GM19239 (cell line): ENCODE results near the gene BDKRB2.

Source experiments
- DNase-seq: peaks from one replicate; pipeline ENCODE4 v3.0.0; 2011; ENCODE audit warnings: low spot score; ENCODE audit not compliant: insufficient read length
- FAIRE-seq: peaks from 2 replicates; lab custom pipeline; 2011; peaks lifted over from hg19 to GRCh38; lab: Jason Lieb, UNC

BDKRB2 gene

DNA sequence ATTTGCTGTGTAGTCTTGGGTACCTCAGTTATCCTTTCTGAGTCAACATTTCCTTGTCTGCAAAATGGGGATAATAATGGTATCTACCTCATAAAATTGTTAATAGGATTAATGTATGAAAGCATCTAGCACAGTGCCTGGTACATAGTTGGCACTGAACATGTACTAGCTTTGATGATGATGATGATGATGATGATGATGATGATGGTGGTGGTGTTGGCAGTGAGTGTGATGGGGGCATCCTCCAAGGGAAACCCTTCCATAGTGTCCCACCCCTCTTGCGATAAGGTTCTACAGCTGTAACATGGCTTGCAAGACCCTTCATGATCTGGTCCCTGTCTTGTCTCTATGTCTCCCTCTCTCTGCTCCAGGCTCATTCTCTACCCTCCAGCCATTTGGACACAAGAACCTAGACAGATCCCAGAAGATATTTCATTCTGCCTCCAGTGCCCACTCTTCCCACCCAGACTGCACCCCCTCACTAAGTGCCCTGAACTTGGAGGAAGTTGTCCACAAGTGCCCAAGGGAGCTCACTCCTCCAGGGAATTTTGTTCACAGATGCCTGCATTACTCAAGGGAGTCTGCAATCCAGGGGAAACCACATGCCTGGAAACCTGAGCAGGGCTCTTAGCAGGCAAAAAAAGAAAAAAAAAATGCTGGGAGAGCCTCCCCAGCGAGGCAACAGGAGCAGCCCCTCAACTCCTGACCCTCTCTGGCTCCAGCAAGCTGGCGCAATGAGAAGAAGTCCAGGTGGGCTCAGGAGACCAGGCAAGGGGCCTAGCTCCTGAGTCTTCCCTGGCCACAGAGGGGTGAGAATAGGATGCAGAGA lies 41.3 kb downstream of the BDKRB2 start:
- DNase-seq (no peak), FAIRE-seq (no peak)

DNA sequence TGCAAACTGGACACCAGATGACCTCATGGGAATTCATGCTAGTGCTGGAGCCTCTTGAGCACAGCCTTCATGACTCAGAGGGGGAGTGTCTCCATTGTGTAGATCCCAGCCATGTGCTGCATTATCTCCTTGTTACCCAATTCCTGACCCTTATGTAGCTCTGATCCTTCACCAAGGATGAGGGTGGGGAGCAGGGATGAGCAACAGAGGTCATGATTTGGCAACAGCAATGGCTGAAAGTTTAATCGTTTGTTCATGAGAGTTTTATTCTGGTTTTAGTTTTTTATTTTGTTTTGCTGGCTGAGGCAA lies 41.9 kb downstream of the BDKRB2 start:
- no peak for DNase-seq
- no peak for FAIRE-seq

DNA sequence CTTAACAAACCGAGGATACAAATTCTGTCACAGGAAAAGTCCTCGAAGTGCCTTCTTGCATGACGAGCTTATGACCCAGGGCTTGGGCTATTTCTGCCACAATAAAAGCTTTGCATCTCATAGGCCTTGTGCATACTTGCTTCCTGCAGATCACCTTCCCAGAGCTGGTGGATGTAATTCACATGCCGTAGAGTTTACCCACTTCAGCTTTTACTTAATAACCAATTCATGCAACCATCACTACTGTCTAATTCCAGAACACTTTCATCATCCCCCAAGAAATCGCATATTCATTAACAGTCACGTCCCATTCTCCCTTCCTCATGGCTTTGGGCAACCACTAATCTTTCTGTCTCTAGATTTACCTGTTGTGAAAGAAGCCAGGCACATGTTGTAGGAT lies 42.4 kb downstream of the BDKRB2 start:
- no peak for FAIRE-seq
- DNase-seq = no peak

DNA sequence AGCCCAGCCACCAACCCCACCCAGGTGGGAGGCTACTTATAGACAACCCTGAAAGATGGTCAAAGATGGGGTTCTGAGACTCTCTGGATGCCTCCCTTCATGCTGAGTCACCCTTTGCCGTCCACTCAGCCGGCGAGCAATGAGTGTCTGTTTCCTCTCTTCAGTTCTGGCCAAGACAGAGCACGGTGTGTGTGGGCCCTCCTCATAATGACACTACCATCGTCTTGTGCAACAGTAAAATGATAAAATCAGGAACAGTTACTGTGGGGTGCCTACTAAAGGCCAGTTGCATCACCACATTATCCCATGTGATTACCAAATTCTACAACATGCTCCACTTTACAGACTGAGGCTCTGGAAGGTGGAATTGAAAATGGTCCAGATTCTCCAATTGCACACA lies 44.4 kb downstream of the BDKRB2 start:
- FAIRE-seq = no peak
- DNase-seq = no peak

DNA sequence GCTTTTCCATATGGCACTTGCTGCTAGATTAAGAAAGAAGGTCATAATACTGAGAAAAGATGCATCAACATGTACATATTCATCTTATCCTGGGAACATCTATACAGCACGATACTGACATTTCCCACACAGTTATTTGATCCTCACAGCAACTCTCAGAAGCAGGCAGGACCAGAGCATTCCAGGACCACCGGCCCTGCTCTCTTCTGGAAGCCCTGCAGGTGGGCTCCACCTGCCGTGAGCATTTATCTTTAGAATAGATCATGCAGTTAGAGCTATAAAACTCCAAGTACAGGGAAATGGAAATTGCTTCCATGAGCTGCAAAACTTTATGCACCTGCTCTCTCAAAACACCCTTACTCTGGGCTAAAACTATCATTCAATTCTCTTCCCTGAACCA lies 45.8 kb downstream of the BDKRB2 start:
- DNase-seq (no peak), FAIRE-seq (no peak)

DNA sequence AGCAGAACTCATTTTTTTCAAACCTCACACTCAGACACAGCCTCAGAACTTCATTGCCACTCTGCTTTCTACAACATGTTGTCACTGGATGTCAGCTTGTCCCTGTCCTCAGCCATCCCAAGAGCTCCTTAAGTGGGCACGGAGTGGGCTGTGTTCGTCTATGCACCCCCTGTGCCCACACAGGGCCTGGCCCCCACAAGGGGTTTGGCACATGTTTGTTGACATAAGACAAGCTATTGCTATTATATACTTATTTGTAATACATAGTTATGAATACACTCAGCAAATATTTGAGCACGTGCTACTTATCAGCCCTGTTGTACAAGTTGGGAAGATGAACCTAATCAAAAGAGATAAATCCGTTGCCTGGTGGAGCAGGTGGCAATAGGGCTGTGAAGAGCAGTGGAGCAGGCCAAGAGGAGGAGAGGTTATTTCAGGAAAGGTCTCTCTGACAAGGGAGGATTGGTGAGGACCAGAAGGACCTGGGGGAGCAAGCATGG lies 47.1 kb downstream of the BDKRB2 start:
- no peak for DNase-seq
- no peak for FAIRE-seq

DNA sequence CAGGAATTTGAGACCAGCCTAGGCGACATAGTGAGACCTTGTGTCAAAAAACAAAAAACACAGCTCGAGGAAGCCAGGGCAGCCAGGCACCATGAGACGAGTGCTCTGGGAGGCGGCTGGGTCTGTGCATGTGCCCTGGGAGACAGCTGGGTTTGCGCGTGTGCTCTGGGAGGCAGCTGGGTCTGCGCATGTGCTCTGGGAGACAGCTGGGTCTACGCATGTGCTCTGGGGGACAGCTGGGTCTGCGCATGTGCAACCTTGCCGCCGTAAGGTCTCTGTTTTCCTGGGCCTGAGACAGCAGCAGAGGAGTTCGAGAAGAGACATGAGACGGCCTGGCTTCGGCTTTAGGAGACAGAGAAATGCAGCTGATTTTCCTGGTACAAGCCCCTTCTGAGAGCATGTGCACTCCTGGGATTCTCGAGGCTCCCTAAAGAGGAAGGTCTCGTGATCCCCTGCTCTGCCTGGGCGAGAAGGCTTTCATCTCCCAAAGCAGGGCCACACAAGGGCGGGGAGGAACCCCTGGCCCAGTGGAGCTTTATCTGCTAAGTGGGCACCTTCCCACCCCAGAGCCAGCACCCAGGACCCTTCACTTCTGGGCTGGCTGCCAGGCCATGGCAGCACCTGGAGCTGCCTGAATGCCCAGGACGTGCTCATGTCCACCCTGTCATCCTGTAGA lies 47.8 kb downstream of the BDKRB2 start:
- no peak for FAIRE-seq
- no peak for DNase-seq

DNA sequence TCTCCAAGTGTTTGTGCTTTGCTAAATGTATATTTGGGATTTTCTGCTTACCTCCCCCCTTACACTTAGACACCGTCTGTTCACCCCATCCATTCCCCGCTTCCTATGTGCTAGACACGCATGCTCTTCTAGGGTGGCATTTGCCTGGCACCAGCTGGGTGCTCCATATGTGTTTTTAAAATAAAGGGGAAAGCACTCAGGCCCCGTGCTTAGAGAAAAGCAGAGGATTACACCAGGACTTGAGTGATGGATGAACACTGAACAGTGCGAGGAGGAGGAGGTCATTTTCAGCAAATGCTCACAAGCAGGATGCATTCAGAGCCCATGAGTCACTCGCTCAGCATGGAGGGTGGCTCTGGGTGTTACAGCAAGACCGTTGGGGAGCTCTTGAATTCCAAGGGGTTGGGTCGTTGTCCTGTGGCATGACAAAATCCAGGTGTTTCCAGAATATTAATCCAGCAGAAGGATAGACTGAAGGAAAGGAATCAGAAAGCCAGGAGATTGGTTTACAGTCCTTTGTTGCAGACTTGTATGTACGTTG lies 48.4 kb downstream of the BDKRB2 start:
- no peak for FAIRE-seq
- DNase-seq = no peak

DNA sequence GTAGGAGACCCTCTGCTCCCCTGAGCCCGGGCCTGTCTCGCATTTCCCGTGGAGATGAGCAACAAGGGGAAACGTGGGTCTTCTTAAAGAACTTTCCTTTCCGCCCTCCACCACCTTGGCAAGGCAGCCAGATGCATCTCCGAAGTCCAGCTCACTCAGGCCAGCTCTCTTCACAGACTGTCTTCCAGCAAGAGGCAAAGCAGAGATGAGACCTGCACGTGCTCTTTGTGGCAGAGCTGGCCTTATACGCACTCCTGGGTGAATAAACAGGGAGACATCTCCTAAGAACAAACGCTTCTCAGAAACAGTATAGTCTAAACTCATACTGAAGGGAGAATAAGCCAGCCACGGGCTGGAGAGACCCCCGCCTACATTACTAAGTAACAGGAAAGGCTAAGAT lies 50.0 kb downstream of the BDKRB2 start:
- FAIRE-seq = no peak
- no peak for DNase-seq

DNA sequence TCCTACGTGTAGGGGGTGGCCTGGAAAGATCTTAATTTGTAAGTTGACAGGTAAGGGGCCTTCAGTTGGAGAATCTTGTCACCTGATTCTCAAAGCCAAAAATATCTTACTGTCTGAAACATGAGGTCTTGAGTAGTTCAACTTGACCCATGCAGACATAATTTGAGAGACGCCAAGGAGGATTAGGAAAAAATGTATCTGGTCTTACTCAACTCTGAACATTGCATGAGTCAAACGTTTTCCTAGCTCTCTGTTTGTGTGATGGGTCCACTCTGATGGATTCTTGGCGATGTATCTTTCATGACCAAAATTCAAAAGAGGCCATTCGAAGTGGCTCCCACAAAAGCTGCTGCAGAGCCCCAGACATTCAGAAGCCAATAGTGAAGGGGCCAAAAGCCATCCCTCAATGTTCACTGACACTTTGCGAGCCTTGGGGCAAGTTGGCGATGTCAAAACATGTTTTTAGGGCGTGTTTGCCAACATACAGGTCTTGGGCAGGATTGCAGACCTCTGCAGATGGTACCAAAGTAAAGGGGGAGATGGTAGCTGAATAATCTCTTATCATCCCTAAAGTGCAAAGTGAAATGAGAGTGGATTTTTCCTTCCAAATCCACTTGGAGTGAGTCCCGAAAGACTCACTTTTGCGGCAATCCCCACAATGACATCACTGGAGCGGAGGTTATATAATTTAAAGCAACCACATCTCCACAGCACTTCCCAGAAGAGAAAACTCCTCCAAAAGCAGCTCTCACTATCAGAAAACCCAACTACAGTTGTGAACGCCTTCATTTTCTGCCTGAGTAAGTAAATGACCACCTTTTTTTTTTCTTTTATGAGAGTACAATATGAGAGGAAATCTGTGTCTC lies 51.1 kb downstream of the BDKRB2 start, which contains the start of gene BDKRB1:
TSS of gene BDKRB1 (plus strand) at position 710 of the 866 bp plus-strand sequence. CDS start 7,473 bp downstream, outside the sequence.
- FAIRE-seq (no peak), DNase-seq (no peak)

DNA sequence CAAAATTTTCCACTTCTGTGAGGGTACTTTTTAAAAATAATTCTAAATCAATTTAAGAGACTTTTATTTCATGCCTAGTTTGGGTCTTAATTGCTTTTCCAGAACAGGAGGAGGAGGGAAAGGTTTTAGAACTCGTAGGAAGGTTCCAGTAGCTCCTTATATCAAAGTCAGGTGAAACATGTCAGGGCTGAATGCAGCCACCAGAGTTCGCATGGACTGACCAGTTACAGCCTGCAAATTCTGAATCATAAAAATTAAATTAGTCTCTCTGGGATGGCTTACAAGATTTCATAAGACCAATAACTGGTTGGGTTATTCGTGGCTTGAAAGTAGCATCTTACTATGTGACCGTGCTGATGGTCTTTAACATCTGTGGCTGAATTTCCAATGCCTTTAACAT lies 51.8 kb downstream of the BDKRB2 start:
- FAIRE-seq = no peak

DNA sequence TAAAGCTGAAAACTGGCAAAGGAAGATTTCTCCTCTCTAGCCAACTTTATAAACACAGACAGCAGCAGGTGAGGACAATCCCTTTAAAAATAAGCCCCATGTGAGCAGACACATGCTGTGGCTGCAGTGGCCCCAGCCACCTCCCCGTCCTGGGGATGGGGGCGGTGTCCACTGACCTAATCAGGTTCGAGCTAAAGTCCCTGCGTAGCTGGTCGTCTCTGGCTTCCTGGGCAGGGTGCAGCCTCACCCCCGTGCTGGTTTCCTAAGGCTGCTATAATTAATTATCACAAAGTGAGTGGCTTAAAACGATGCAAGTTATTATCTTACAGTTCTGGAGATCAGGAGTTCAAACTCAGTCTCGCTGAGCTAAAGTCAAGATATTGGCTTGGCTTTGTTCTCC lies 52.4 kb downstream of the BDKRB2 start:
- no peak for FAIRE-seq
- DNase-seq = no peak

More for the DNA sequence above, 51.8 kb downstream of the BDKRB2 start:
- DNase-seq = no peak

DNA sequence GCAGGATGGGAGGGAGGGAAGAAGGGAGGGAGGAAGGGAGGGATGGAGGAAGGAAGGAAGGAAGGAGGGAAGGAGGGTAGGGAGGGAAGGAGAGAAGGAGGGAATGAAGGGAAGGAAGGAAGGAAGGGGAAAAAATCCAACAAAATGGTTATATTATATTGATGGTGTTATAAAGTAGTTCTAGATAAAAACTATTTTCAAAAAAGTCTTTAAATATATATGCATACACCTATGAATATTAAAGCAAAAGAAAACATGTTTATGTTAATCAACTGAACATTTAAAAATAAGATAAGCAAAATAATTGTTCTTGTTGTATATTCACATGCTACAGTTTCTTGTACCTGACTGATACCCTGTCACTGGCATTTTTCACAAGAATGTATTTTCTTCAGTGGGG lies 53.3 kb downstream of the BDKRB2 start:
- no peak for DNase-seq
- no peak for FAIRE-seq

DNA sequence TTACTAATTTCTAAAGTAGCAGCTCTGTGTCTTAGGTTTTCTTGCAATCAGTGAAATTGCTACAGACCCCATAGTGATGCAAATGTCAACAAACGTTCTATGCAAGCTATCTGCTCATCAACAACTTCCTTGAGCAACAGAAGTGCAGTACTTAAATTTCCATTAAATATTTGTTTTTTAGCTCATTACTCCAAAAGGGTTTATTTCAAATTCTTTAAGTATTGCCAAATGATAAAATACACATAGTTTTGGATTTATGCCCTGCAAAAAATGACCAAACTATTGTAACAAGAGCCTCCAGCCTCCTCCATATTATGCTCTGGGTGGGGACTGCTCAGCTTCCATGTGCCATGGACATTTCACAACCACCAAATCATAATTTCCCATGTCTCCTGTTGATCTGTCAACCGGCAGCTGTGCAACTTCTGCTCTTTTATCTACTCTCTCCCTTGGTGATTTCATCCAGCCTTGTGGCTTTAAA lies 55.7 kb downstream of the BDKRB2 start:
- FAIRE-seq (no peak), DNase-seq (no peak)

DNA sequence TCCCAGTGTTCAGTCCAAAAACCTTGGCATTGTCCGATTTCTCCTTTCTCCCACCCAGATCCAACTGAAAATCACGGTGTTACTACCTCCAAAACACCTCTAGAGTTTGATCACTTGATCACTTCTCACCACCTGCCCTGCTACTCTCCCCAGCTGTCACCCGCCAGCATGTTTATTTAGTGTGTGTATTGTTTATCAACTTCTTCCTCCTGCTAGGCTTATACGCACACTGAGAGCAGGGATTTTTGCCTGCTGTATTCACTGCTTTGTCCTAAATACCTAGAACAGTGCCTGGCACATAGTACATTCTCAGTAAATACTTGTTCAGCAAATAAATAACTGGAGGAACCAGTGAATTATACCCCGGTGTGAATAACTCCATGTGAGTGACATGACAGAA lies 56.4 kb downstream of the BDKRB2 start:
- DNase-seq (no peak), FAIRE-seq (no peak)

DNA sequence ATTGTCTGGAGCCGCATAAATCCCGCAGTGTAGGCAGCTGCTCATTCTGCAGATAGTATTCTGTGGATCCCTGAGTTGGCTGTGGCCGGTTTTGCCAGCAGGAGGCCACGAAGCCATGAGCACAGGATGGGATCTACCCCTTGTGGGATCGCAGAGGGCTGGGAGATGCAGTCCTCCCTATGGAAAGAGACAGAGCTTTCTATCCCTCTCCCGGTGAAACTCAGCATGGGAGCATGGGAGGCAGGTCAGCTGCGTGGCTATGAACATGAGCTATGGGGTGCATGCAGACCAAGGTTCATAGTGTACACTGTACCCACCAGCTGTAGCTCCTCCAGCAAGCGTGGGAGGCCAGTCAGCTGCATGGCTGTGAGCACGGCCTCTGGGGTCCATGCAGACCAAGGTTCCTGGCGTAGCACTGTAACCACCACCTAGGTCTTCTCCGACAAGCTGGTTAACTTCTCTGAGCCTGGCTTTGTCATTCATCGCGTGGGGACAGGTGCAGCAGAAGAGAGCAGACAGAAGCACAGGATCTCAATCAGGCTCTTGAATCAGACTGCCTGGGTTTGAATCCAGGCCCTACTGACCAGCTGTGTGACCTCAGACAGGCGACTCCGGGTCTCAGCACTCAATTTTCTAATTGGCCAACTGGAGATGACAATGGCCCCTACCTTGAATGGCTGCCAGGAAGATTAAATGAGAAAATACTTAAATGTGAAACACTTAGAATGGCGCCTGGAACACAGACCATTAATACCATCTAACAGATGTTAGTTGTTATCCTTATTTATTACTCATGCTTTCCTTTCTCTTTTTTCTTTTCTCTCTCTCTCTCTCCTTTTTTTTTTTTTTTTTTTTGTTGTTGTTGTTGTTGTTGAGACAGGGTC lies 57.4 kb downstream of the BDKRB2 start:
- no peak for FAIRE-seq

DNA sequence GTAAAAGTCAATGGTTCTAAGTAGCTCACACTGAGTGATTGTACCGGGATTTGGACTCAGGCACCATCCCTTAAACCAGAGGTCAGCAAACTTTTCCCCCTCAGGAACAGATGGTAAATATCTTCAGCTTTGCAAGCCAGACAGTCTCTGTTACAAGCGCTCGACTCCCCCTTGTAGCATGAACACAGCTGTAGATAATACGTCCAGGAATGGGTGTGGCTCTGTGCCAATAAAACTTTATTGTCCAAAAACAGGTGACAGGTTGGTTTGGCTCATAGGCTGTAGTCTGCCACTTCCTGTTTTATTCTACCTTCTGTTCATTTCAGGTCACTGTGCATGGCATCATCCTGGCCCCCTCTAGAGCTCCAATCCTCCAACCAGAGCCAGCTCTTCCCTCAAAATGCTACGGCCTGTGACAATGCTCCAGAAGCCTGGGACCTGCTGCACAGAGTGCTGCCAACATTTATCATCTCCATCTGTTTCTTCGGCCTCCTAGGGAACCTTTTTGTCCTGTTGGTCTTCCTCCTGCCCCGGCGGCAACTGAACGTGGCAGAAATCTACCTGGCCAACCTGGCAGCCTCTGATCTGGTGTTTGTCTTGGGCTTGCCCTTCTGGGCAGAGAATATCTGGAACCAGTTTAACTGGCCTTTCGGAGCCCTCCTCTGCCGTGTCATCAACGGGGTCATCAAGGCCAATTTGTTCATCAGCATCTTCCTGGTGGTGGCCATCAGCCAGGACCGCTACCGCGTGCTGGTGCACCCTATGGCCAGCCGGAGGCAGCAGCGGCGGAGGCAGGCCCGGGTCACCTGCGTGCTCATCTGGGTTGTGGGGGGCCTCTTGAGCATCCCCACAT lies 58.9 kb downstream of the BDKRB2 start:
- no peak for FAIRE-seq
- DNase-seq = no peak

More for the DNA sequence above, 57.4 kb downstream of the BDKRB2 start:
- DNase-seq = no peak

DNA sequence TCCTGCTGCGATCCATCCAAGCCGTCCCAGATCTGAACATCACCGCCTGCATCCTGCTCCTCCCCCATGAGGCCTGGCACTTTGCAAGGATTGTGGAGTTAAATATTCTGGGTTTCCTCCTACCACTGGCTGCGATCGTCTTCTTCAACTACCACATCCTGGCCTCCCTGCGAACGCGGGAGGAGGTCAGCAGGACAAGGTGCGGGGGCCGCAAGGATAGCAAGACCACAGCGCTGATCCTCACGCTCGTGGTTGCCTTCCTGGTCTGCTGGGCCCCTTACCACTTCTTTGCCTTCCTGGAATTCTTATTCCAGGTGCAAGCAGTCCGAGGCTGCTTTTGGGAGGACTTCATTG lies 59.5 kb downstream of the BDKRB2 start:
- no peak for DNase-seq
- no peak for FAIRE-seq

DNA sequence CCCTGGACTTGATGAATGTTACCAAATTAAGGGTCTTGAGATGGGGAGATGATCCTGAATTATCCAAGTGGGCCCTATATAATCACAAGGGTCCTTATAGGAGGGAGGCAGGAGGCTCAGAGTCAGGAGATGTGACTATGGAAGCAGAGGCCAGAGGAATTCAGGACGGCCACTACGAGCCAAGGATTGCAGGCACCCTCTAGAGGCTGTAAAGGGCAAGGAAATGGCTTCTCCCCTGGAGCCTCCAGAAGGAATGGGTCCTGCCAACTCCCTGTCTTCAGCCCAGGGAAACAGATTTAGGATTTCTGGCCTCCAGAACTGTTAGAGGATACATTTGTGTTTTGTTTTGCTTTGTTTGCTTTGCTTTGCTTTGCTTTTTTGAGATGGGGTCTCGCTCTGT lies 60.2 kb downstream of the BDKRB2 start:
- DNase-seq (no peak), FAIRE-seq (no peak)
